ENCODE measurements around the gene C1QTNF8.

The C1QTNF8 gene

GRCh38 chr16:1039762-1040161 is 56.3 kb downstream of the C1QTNF8 start:
- no peaks in the 10 kb centered on the region for H3K36me3 Mint-ChIP-seq
- no peak for DNase-seq
- H3K9me3 Mint-ChIP-seq = peaks cover 7% of the 10 kb centered on the region
- peaks cover 8% of the 10 kb centered on the region for H3K27me3 Mint-ChIP-seq
- H3K4me1 Mint-ChIP-seq = no peaks in the 10 kb centered on the region
- H3K27ac Mint-ChIP-seq = no peak overlapping the region
- CTCF ChIA-PET = no interaction called here
- no peak overlapping the region for H3K4me3 Mint-ChIP-seq

DNA sequence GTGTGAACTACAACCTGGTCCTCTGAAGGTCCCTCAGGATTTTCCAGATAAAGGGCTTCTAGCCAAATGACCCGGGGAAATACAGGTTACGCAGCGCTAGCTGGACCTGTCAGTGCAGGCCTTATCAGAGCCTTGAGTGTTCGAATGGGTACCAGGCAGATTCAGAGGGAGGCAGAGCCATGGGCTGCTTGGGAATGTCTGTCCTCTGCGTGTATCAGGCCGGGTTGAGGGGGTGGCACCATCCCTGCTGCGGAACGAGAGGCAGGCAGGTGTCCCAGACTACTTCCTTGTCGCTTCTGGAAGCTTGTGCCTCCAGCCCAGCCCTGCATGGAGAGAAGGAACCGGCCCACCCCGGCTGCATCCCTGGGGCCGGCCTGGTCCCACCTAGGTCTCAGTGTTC is 57.1 kb downstream of the C1QTNF8 start:
- no peaks in the 10 kb centered on the region for H3K4me1 Mint-ChIP-seq
- H3K36me3 Mint-ChIP-seq = no peaks in the 10 kb centered on the region
- DNase-seq = no peak
- H3K4me3 Mint-ChIP-seq = no peak overlapping the region
- CTCF ChIA-PET = no interaction called here
- H3K27me3 Mint-ChIP-seq = peaks cover 8% of the 10 kb centered on the region
- peaks cover 7% of the 10 kb centered on the region for H3K9me3 Mint-ChIP-seq
- H3K27ac Mint-ChIP-seq = no peak overlapping the region

All from activated naive CD4-positive, alpha-beta T cell treated with anti-CD3 and anti-CD28 coated beads, Interleukin-2, amount 10 ng/mL, durations not matched to agents 7 days and 5 days (primary cell).